HepG2 (cell line): ENCODE data around the gene TAT. TPM values are rescaled to one million over a fixed set of nuclear protein-coding genes. Genes with fewer than 3 reads are reported as not detected.

ENCODE experiments used
- AHDC1 ChIP-seq: sonication (generic); formaldehyde crosslinking; IDR thresholded peaks from 2 replicates; pipeline ENCODE4 v1.5.1; 2020; ENCODE audit warnings: mild to moderate bottlenecking, missing genetic modification reagents, borderline replicate concordance
- BCL3 ChIP-seq: sonication (generic); formaldehyde crosslinking; IDR thresholded peaks from 2 replicates; pipeline ENCODE4 v1.5.1; 2020; ENCODE audit warnings: mild to moderate bottlenecking, missing genetic modification reagents, moderate library complexity
- BCL6 ChIP-seq: IDR thresholded peaks from 2 replicates; pipeline ENCODE4 v1.6.1; 2016; ENCODE audit warnings: missing genetic modification reagents, missing compliant biosample characterization
- GATAD2A ChIP-seq: IDR thresholded peaks from 2 replicates; pipeline ENCODE4 v1.6.1; 2016
- HNF4A ChIP-seq: sonication (generic); formaldehyde crosslinking; IDR thresholded peaks from 2 replicates; pipeline ENCODE4 v1.4.0; 2020; ENCODE audit warnings: missing genetic modification reagents
- IRF1 ChIP-seq: sonication (generic); formaldehyde crosslinking; IDR thresholded peaks from 2 replicates; pipeline ENCODE4 v1.4.0; 2020; ENCODE audit warnings: low read depth, mild to moderate bottlenecking, missing genetic modification reagents
- NPAS2 ChIP-seq: sonication (generic); formaldehyde crosslinking; IDR thresholded peaks from 2 replicates; pipeline ENCODE4 v1.8.0; 2022; ENCODE audit warnings: mild to moderate bottlenecking, missing genetic modification reagents, borderline replicate concordance
- RARA ChIP-seq: IDR thresholded peaks from 2 replicates; pipeline ENCODE4 v1.6.1; 2016; ENCODE audit warnings: missing genetic modification reagents, missing compliant biosample characterization
- SOX6 ChIP-seq, 2 experiments: fragments of 450-650 bp in 1 of 2; sonication (generic) in 1 of 2; formaldehyde crosslinking in 1 of 2; IDR thresholded peaks; 2 replicates each; pipeline versions ENCODE4 v1.4.0 to v1.6.1; 2017 to 2020; ENCODE audit warnings: antibody characterized with exemption in 1 of 2, mild to moderate bottlenecking in 1 of 2, missing genetic modification reagents in 1 of 2
- TRAFD1 ChIP-seq: sonication (generic); formaldehyde crosslinking; IDR thresholded peaks from 2 replicates; pipeline ENCODE4 v1.5.1; 2020; ENCODE audit warnings: missing genetic modification reagents, mild to moderate bottlenecking, borderline replicate concordance
- TRIM24 ChIP-seq: sonication (generic); formaldehyde crosslinking; IDR thresholded peaks from 2 replicates; pipeline ENCODE4 v1.8.0; 2022; ENCODE audit warnings: mild to moderate bottlenecking, missing genetic modification reagents
- ZNF713 ChIP-seq: sonication (generic); formaldehyde crosslinking; IDR thresholded peaks from 2 replicates; pipeline ENCODE4 v1.4.0; 2020; ENCODE audit warnings: mild to moderate bottlenecking, missing genetic modification reagents
- polyA plus RNA-seq, 8 experiments: library from polyadenylated mRNA; depleted of rRNA in 3 of 8; stranded (reverse) in 7 of 8; unstranded in 1 of 8; fragments of >200 nt; fragmentation: Illumina TruSeq in 4 of 8; extraction: Trizol in 4 of 8; gene quantifications; 2 replicates each; pipeline versions ENCODE4 v1.2.1 to v1.2.3, GENCODE V29; 2011 to 2016; ENCODE audit warnings: low read depth in 4 of 8, missing spikeins in 1 of 8, mixed read lengths in 1 of 8; ENCODE audit not compliant: insufficient read depth in 1 of 8
- total RNA-seq, 5 experiments: library from RNA; depleted of rRNA; stranded (reverse); fragments of >200 nt; fragmentation: Illumina TruSeq; extraction: Trizol; gene quantifications; 2 replicates each; pipeline ENCODE4 v1.2.3, GENCODE V29; 2016; ENCODE audit warnings: low read depth in 1 of 5

TAT gene
- total and polyA plus RNA-seq, 2 of the 13 experiments (the other 11 are each of a cell fraction or from before 2014, with no cell fraction given): 1.6 to 5.8 TPM

- TF ChIP-seq AHDC1 (CRISPR knock-in tag) (peak; percentile 21; the same call in 1 of the 2 replicates), TRAFD1 (CRISPR knock-in tag) (no peak), BCL3 (CRISPR knock-in tag) (no peak), HNF4A (CRISPR knock-in tag) (peak; percentile 76), ZNF713 (CRISPR knock-in tag) (no peak), TRIM24 (CRISPR knock-in tag) (no peak), GATAD2A (CRISPR knock-in tag) (peak; percentile 66), NPAS2 (CRISPR knock-in tag) (no peak), BCL6 (peak; percentile 34; the same call in 1 of the 2 replicates), IRF1 (CRISPR knock-in tag) (no peak), RARA (CRISPR knock-in tag) (0 out of 2 replicates have a peak, but pooled peaks have one; percentile 7), SOX6 (IDR thresholded peaks at IDR 0.05) (no peak), SOX6 (CRISPR knock-in tag; IDR thresholded peaks at IDR 0.05) (peak; percentile 55; the same call in 1 of the 2 replicates)
Measured at GRCh38 chr16:71559855-71560254, 17.0 kb downstream of the TAT start (continued).
